Measurements from ENCODE around the gene MCTP1. TPM values are rescaled to one million over a fixed set of nuclear protein-coding genes. Genes with fewer than 3 reads are reported as not detected.

The MCTP1 gene
- total and polyA plus RNA-seq, 10 of the 15 experiments (the other 5 are each of a cell fraction or from before 2014, with no cell fraction given) = 12.6 to 45.9 (median 18.8) TPM

- POLR2A ChIA-PET = no interaction called here
- RAD21 ChIA-PET (ENCODE audit: unreplicated experiment) = interaction anchor here (0.5 kb wide), 1 partner anchor 85 kb away, joined by 4 read pairs; no protein-coding TSS in a partner anchor
- H3K4me1 ChIP-seq (ENCODE audit: control insufficient read depth, insufficient read depth, low read length) = no peaks in the 10 kb centered on the region
- FAIRE-seq (no peak), ATAC-seq (no peak), DNase-seq (ENCODE audit: low read depth, low spot score) (no peak)
- intact Hi-C loops (cut with micrococcal nuclease; ENCODE audit: unreplicated experiment) = no loop called here
- no peaks in the 10 kb centered on the region for H3K79me2 ChIP-seq (ENCODE audit: control insufficient read depth, insufficient read depth, low read length)
- H3K9me3 ChIP-seq (replicated peaks; ENCODE audit: control insufficient read depth, insufficient read depth, low read length) = peaks cover 1% of the 10 kb centered on the region; the same call in 1 of the 3 replicates
- BruUV-seq (replicated peaks) = no TSS peak
- 14% methylated on average over 3 of the region's 3 CpGs for WGBS (ENCODE audit: insufficient coverage, insufficient replicate concordance, low lambda C conversion rate, missing lambda C conversion rate)
- H3K4me3 ChIP-seq = no peak overlapping the region
- in situ Hi-C loops (cut with MboI) = no loop called here
- H3K9ac ChIP-seq (ENCODE audit: control insufficient read depth, insufficient read depth, low read length) = no peak overlapping the region
- no peaks in the 10 kb centered on the region for H3K36me3 ChIP-seq (ENCODE audit: control insufficient read depth in 2 of 2, insufficient read depth in 2 of 2, low read length in 1 of 2)
- H3K27me3 ChIP-seq (replicated peaks in 1 of 2; ENCODE audit: control insufficient read depth in 2 of 2, insufficient read depth in 2 of 2, low read length in 1 of 2) = peaks cover 0 to 5% of the 10 kb centered on the region in 2 experiments; a peak in 1 of 4 replicates
- SMC1A ChIA-PET (ENCODE audit: uncharacterized antibody, unreplicated experiment) = interaction anchor here (0.7 kb wide), 1 partner anchor 18 kb away, joined by 3 read pairs; no protein-coding TSS in a partner anchor
- no peak overlapping the region for H2AFZ ChIP-seq (ENCODE audit: control insufficient read depth, low read depth, low read length)
- H3K27ac ChIP-seq (ENCODE audit: control insufficient read depth, insufficient read depth) = no peak overlapping the region
- no peaks in the 10 kb centered on the region for H4K20me1 ChIP-seq (ENCODE audit: control insufficient read depth, insufficient read depth)
- CTCF ChIA-PET = interaction anchor here (0.7 to 1.3 kb wide), 2 partner anchors 15 to 23 kb away, joined by 3 read pairs; no protein-coding TSS in a partner anchor
- no peak overlapping the region for H3K4me2 ChIP-seq (ENCODE audit: control insufficient read depth, insufficient read depth)
- TF ChIP-seq ZBTB40 (IDR thresholded peaks at IDR 0.05; ENCODE audit: borderline replicate concordance) = no peak
- no peak for TF ChIP-seq EP300 (IDR thresholded peaks at IDR 0.05; ENCODE audit: borderline replicate concordance in 1 of 2, control insufficient read depth in 1 of 2, low read depth in 2 of 2, low read length in 2 of 2)
- no peak for TF ChIP-seq CTCF (IDR thresholded peaks at IDR 0.05 in 2 of 3, conservative IDR thresholded peaks at IDR 0.05 in 1 of 3; ENCODE audit: control insufficient read depth in 2 of 3, extremely low read depth in 1 of 3, insufficient read depth in 1 of 3, low read depth in 3 of 3, low read length in 3 of 3)
- TF ChIP-seq ZNF384 (IDR thresholded peaks at IDR 0.05; ENCODE audit: borderline replicate concordance, low read depth, low read length) = no peak
- TF ChIP-seq MXI1 (IDR thresholded peaks at IDR 0.05; ENCODE audit: low read depth, low read length) = no peak
- TF ChIP-seq ELK1 (IDR thresholded peaks at IDR 0.05; ENCODE audit: low read depth, low read length) = no peak
- no peak for TF ChIP-seq TCF3 (IDR thresholded peaks at IDR 0.05; ENCODE audit: borderline replicate concordance, insufficient read depth, low read depth, low read length)
- no peak for TF ChIP-seq NFIC (IDR thresholded peaks at IDR 0.05; ENCODE audit: low read depth, low read length)
- TF ChIP-seq PML (IDR thresholded peaks at IDR 0.05; ENCODE audit: low read length) = no peak
- no peak for TF ChIP-seq CREB1 (IDR thresholded peaks at IDR 0.05; ENCODE audit: low read depth)
- TF ChIP-seq CHD2 (IDR thresholded peaks at IDR 0.05; ENCODE audit: borderline replicate concordance, low read depth, low read length) = no peak
- no peak for TF ChIP-seq ZNF274 (IDR thresholded peaks at IDR 0.05; ENCODE audit: insufficient read depth, insufficient read length)
- TF ChIP-seq E2F8 (IDR thresholded peaks at IDR 0.05; ENCODE audit: low read depth, partially characterized antibody) = no peak
Measured at GRCh38 chr5:95134326-95134725, 150.6 kb downstream of the MCTP1 start.

Data from GM12878 (cell line).